NCI-H510A treated with DMSO at 0.1 percent for 48 hours (cell line): ENCODE measurements around the gene GARIN1A.

Source experiments
- DNase-seq: peaks from one replicate; lab custom pipeline; 2025; lab: John Stamatoyannopoulos, UW

Gene GARIN1A

DNA sequence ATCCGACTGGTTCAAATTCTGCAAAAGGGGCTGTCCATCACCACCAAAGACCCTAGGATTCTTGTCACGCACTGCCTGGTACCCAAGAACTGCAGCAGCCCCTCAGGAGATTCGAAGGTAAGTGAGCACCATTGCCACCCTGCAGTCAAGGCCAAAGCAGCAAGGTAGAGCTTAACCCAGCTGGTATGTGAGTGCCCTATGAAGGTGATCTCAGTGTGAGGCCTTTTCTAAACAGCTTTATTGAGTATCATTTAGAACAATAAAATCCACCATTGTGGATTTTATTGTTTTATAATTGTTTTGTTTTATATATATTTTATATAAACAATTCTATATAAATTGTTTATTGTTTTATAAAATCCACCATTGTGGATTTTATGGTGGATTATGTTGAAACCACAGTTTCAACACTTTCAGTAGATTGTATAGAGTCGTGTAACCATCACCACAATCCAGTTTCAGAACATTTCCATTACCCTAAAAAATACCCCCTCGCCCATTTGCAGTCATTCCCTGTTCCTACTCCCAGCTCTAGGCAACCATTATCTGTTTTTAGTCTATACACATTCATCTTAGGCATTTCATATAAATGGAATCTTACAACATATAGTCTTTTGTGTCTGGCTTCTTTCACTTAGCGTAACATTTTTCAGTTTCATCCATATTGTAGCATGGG is 47.0 kb downstream of the GARIN1A start:
- DNase-seq, result no peak

GRCh38 chr7:128721376-128721775 is 49.3 kb downstream of the GARIN1A start:
- DNase-seq, result no peak
